Neural cell (in vitro differentiated cells): ENCODE measurements around the gene FAM53B.

ENCODE experiments used
- CTCF ChIP-seq: fragments of 450-650 bp; IDR thresholded peaks from 2 replicates; pipeline ENCODE4 v1.5.1; 2014; ENCODE audit warnings: antibody characterized with exemption, mild to moderate bottlenecking, moderate library complexity; ENCODE audit not compliant: poor library complexity, severe bottlenecking
- EP300 ChIP-seq: fragments of 450-650 bp; conservative IDR thresholded peaks from 2 replicates; pipeline ENCODE4 v1.6.1; 2014; ENCODE audit warnings: antibody characterized with exemption, mild to moderate bottlenecking, moderate library complexity; ENCODE audit not compliant: poor library complexity, severe bottlenecking
- EZH2 ChIP-seq: fragments of 200-600, 300-800 bp; shearing (Covaris generic), sonication (generic); IDR thresholded peaks from 2 replicates; pipeline ENCODE4 v1.6.1; 2014; ENCODE audit warnings: antibody characterized with exemption, low read length, borderline replicate concordance, mild to moderate bottlenecking; ENCODE audit not compliant: insufficient read depth, poor library complexity, severe bottlenecking
- MXI1 ChIP-seq: fragments of 450-650 bp; conservative IDR thresholded peaks from 2 replicates; pipeline ENCODE4 v1.6.1; 2014; ENCODE audit warnings: antibody characterized with exemption, mild to moderate bottlenecking; ENCODE audit not compliant: poor library complexity, severe bottlenecking
- POLR2AphosphoS5 ChIP-seq: IDR thresholded peaks from 2 replicates; pipeline ENCODE4 v1.6.1; 2012
- RAD21 ChIP-seq: fragments of 450-650 bp; conservative IDR thresholded peaks from 2 replicates; pipeline ENCODE4 v1.6.1; 2014; ENCODE audit warnings: antibody characterized with exemption, mild to moderate bottlenecking, moderate library complexity
- SMC3 ChIP-seq: fragments of 450-650 bp; conservative IDR thresholded peaks from 2 replicates; pipeline ENCODE4 v1.6.1; 2014; ENCODE audit warnings: antibody characterized with exemption, mild to moderate bottlenecking, moderate library complexity; ENCODE audit not compliant: poor library complexity
- TAF1 ChIP-seq: IDR thresholded peaks from 2 replicates; pipeline ENCODE4 v1.6.1; 2012; ENCODE audit warnings: low read depth
- TF ChIP-seq, protein P1 (sequence below): IDR thresholded peaks from 2 replicates; pipeline ENCODE4 v1.6.1; 2012; ENCODE audit warnings: borderline replicate concordance

DNA sequence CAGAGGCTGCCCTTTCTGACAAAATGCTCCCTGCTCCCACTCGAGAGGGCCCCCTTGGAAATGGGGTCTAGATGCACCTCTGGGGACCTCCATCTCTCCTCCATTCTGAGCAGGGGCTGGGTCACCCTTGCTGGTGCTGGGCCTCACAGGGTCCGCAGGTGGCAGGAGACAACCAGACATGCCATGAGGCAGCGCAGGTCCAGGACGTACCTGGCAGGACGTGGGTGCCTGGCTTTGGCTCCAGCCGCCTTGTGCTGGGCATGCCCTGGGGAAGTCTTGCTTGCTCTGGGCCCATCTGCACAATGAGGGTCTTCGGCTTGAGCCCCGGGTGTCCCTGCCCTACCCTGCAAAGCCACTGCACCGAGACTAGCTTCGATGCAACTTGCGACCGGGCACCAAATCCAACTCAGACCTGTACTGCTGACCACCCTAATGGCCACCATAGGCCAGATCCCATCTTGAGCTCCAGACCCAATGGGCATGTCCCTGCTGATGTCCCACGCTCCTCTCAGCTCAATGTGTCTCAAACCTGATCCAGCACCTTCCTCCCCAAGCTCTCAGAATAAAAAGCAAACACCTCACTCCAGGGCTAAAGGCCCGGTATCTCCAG is 107.0 kb downstream of the FAM53B start:
- TF ChIP-seq CTCF (no peak), EP300 (no peak), RAD21 (no peak), TAF1 (no peak), EZH2 (no peak), POLR2AphosphoS5 (no peak), MXI1 (no peak), SMC3 (no peak)
- TF ChIP-seq, protein P1, sequence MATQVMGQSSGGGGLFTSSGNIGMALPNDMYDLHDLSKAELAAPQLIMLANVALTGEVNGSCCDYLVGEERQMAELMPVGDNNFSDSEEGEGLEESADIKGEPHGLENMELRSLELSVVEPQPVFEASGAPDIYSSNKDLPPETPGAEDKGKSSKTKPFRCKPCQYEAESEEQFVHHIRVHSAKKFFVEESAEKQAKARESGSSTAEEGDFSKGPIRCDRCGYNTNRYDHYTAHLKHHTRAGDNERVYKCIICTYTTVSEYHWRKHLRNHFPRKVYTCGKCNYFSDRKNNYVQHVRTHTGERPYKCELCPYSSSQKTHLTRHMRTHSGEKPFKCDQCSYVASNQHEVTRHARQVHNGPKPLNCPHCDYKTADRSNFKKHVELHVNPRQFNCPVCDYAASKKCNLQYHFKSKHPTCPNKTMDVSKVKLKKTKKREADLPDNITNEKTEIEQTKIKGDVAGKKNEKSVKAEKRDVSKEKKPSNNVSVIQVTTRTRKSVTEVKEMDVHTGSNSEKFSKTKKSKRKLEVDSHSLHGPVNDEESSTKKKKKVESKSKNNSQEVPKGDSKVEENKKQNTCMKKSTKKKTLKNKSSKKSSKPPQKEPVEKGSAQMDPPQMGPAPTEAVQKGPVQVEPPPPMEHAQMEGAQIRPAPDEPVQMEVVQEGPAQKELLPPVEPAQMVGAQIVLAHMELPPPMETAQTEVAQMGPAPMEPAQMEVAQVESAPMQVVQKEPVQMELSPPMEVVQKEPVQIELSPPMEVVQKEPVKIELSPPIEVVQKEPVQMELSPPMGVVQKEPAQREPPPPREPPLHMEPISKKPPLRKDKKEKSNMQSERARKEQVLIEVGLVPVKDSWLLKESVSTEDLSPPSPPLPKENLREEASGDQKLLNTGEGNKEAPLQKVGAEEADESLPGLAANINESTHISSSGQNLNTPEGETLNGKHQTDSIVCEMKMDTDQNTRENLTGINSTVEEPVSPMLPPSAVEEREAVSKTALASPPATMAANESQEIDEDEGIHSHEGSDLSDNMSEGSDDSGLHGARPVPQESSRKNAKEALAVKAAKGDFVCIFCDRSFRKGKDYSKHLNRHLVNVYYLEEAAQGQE, result no peak
